CD4-positive, alpha-beta T cell treated with Interleukin-4 for 1 hour (primary cell): ENCODE measurements around the gene TPRKB.
"Not testable (repeated sequence)": the region's sequence is repeated elsewhere in the genome, so short reads cannot be mapped to it uniquely, and the experiment has no call there.

ENCODE experiments used
- DNase-seq, 2 donors: peaks; one replicate each; pipeline ENCODE4 v3.0.0-alpha.2; 2020 to 2022

Gene TPRKB

DNA sequence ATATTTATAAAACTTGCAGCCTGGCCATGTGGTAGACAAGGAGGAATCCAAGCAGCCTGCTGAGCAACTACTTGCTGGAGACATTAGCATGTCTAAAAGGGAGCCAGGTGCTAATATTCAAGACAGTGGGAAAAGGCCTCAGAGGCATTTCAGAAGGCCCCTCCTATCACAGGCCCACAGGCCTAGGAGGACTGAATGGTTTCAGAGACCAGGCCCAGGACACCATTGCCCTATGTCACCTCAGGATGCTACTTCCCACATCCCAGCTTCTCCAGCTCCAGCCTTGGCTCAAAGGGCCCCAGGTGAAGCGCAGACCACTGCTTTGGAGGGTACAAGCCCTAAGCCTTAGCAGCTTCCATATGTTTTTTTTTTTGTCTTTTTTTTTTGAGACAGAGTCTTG is 39.0 kb downstream of the TPRKB start:
- no peak for DNase-seq

- DNase-seq: no peak
Measured at GRCh38 chr2:73697606-73698005, 39.5 kb downstream of the TPRKB start.

- DNase-seq: not testable (repeated sequence)
Measured at GRCh38 chr2:73696985-73697384, 40.2 kb downstream of the TPRKB start.

DNA sequence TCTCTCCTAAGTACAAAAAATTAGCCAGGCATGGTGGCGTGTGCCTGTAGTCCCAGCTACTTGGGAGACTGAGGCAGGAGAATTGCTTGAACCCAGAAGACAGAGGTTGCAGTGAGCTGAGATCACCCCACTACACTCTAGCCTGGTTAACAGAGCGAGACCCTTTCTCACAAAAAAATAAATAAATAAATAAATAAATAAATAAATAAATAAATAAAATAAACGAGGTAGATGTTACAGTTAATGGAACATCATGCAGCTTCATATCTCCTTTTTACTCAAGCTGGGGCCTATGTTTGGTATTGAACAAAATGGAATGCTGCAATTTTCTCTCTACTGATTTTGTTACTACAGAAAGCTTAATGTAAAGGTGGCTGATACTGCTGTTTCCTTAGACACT is 40.6 kb downstream of the TPRKB start:
- DNase-seq: not testable (repeated sequence)

DNA sequence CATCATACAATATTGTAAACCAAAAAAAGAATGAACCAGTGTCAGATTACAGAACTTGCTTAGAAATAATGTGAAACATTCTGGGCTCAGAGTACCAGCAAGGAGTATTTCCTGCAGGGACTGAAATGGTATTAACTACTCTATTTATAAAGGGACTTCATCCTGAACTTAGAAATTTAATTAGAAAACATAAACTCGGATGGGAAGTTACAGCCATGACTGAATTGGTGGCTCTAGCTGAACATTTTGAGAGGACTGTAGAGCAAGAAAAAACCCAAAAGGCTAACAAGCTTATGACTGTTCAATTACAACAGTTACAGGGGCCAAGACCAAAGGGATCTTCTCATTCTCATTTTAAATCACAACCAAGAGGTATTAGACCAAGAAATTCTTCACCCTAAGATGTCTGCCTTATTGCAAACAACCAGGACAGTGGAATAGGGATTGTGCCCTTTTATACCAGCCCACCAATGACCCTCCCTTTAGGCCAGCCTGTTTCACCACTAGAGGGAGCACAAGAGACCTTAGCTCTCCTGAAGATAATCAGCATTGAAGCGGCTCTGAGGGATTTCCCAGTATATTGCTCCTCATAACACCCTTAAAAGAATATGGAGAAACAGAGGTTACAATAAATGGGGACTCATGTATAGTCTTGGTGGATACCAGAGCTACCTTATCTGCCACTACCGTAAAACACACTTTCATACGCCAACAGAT is 46.6 kb downstream of the TPRKB start:
- DNase-seq: peak; percentile 30 to 36

DNA sequence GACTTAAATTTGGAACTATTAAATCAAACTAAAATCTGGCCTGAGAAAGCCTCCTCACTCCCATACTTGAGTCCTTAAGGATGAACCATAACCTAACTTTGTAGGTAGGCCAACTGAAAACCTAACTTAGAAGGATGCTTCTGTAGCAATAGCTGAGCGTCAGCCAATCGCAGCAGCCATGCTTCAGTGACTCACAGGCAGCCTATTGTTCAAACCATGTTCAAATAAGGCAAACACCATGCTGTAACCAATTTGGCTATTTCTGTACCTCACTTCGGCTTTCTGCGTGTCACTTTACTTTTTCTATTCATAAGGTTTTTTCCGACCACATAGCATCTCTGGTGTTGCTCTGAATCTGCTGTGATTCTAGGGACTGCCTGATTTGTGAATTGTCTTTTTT is 48.7 kb downstream of the TPRKB start:
- not testable (repeated sequence) for DNase-seq

DNA sequence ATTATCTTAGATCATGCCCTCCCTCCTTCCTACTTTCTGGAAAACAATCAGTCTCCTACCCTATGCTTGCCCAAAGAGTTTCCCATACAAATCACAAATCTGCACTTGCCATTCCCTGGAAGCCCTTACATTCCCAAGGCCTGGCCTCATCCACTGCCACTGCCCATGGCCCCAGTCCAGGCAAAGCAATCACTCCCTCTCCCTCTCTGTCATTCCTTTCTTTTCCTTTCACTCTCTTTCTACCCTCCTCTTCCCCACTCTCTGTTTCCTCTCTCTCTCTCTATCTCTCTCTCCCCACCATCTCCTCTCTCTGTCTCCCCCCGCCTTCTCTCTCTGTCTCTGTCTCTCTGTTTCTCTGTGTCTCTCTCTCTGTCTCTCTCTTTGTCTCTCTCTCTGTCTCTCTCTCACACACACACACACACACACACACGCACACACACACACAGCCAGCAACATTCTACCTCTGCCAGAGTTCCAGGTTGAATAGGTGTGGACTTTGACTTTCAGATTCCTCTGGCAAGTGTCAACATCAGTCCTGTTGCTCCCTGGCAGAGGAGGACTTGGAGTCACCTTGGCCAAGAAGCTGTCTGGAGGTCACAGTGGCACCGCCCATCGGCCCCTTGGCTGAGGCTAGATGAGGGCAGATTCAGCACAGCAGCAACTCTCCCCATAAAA is 51.2 kb downstream of the TPRKB start:
- no peak for DNase-seq

DNA sequence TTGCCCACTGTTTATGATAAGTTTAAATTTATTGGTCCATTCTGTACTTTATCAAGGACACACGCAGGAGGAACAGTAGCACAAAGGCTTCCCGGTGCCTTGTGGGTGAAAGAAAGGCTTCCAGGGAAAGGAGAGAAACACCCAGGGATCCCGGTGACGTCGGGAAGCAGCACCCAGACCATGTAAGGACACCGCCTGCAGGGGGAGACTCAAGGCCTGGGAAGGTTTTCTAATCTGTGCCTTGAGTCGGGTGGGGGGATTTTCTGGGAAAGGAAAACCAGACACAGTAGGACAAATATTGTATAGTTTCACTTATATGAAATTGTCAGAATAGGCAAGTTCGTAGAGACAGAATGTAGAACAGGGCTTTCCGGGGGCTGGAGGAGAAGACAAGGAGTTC is 52.2 kb downstream of the TPRKB start:
- not testable (repeated sequence) for DNase-seq

DNA sequence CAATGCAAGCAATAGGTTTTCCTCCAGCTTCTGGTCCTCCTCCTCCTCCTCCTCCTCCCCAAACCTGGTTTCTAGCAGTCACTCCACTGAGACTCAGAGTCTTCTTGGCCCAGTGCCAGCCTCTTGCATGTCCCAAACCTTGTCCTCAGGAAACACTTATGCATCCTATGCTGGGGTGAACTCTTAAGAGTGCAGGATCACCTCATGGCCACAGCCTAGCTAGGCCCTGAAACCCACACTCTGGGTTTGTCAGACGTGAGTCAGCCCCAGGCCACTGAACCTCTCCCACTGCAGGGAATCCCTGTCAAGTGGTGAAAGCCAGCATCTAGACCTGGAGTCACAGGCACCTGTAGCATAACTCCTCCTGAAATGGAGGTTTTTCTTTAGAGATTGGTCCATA is 52.8 kb downstream of the TPRKB start:
- DNase-seq: not testable (repeated sequence)

- peak in 1 of 2 donors; percentile 7 for DNase-seq
Measured at GRCh38 chr2:73679951-73680571, 57.1 kb downstream of the TPRKB start.
